T-helper 2 cell treated with Interferon-gamma antibody and Interleukin-4, amounts not matched to agents 100 ng/mL and 5 ng/mL, for 36 hours (primary cell): Measurements from ENCODE around the gene ZDHHC3. TPM values are rescaled to one million over a fixed set of nuclear protein-coding genes. Genes with fewer than 3 reads are reported as not detected.

Experiments used
- intact Hi-C: fragments of 100-400 bp; cut with micrococcal nuclease; formaldehyde crosslinking; loops from one replicate; pipeline ENCODE4 v1.15.1; 2023
- total RNA-seq: library from RNA; stranded (reverse); gene quantifications from 2 replicates; pipeline ENCODE4 v1.2.3, GENCODE V29; 2022

ZDHHC3 gene
- total RNA-seq, 1 donor from 2014 or later: 51.8 TPM

GRCh38 chr3:44899683-44900367 lies 76.1 kb downstream of the ZDHHC3 start:
- intact Hi-C loops: no loop called here

- intact Hi-C loops: no loop called here
These were observed 79.5 kb downstream of the ZDHHC3 start for GRCh38 chr3:44896440-44896839.

GRCh38 chr3:44894485-44894884 lies 81.5 kb downstream of the ZDHHC3 start:
- intact Hi-C loops: no loop called here

- intact Hi-C loops: no loop called here
These were observed 82.9 kb downstream of the ZDHHC3 start for GRCh38 chr3:44893097-44893496.

GRCh38 chr3:44892689-44893088 lies 83.3 kb downstream of the ZDHHC3 start:
- intact Hi-C loops: no loop called here

- intact Hi-C loops: no loop called here
These were observed 85.1 kb downstream of the ZDHHC3 start for GRCh38 chr3:44890852-44891251.

GRCh38 chr3:44890258-44890657 lies 85.7 kb downstream of the ZDHHC3 start:
- intact Hi-C loops: no loop called here

- intact Hi-C loops: no loop called here
These were observed 88.9 kb downstream of the ZDHHC3 start for GRCh38 chr3:44887101-44887500.

GRCh38 chr3:44886561-44886960 lies 89.4 kb downstream of the ZDHHC3 start:
- intact Hi-C loops: no loop called here

- intact Hi-C loops: no loop called here
These were observed 90.4 kb downstream of the ZDHHC3 start for GRCh38 chr3:44885618-44886017.

- intact Hi-C loops: no loop called here
These were observed 92.0 kb downstream of the ZDHHC3 start for GRCh38 chr3:44883999-44884431.

- intact Hi-C loops: no loop called here
These were observed 92.6 kb downstream of the ZDHHC3 start for GRCh38 chr3:44883213-44883955.

GRCh38 chr3:44880284-44880683 lies 95.7 kb downstream of the ZDHHC3 start:
- intact Hi-C loops: no loop called here

- intact Hi-C loops: no loop called here
These were observed 98.6 kb downstream of the ZDHHC3 start for GRCh38 chr3:44877333-44877732.

GRCh38 chr3:44875596-44875995 lies 100.4 kb downstream of the ZDHHC3 start:
- intact Hi-C loops: no loop called here

Other genes starting within 250 kb of the ZDHHC3 start
- 1.8 and 1.9 TPM in 2 replicates for gene ZNF501, start 246.5 kb downstream of the ZDHHC3 start, total RNA-seq
- gene KIAA1143, start 214.6 kb downstream of the ZDHHC3 start, total RNA-seq: 33.1 and 37.3 TPM in 2 replicates
- 43.3 and 44.8 TPM in 2 replicates for gene KIF15, start 214.4 kb downstream of the ZDHHC3 start, total RNA-seq
- gene TMEM42, start 114.3 kb downstream of the ZDHHC3 start, total RNA-seq: 9.3 and 9.4 TPM in 2 replicates
- not detected in 2 replicates for gene TGM4, start 101.6 kb downstream of the ZDHHC3 start, total RNA-seq
- 54.6 and 57.5 TPM in 2 replicates for gene EXOSC7, start 70 bp upstream of the ZDHHC3 start, total RNA-seq
- 0.27 and 0.36 TPM in 2 replicates for gene CLEC3B, start 50.1 kb upstream of the ZDHHC3 start, total RNA-seq
- gene CDCP1, start 170.2 kb upstream of the ZDHHC3 start, total RNA-seq: 21.8 and 22.7 TPM in 2 replicates